Muscle of back (tissue), 11 donors: ENCODE results near the gene PROSER1. TPM values are rescaled to one million over a fixed set of nuclear protein-coding genes. Genes with fewer than 3 reads are reported as not detected.
"Not testable (repeated sequence)": the region's sequence is repeated elsewhere in the genome, so short reads cannot be mapped to it uniquely, and the experiment has no call there.

ENCODE experiments used
- DNase-seq, 3 donors: peaks; one replicate each; pipeline versions ENCODE4 v3.0.0 to v3.0.0-alpha.2; 2013
- polyA plus RNA-seq, 10 donors: library from polyadenylated mRNA; unstranded; fragments of 120-200 nt; gene quantifications; one replicate each; pipeline ENCODE4 v1.2.1, GENCODE V29; 2013; ENCODE audit not compliant: insufficient read length in 10 of 10

Gene PROSER1
- polyA plus RNA-seq, 10 donors: 16.8 to 32.8 (median 25.4) TPM

GRCh38 chr13:39034085-39034484 is 3.8 kb downstream of the PROSER1 start:
- no peak for DNase-seq

- DNase-seq: no peak
Observed at GRCh38 chr13:39032150-39032549, 5.7 kb downstream of the PROSER1 start.

GRCh38 chr13:39025433-39025839 is 12.5 kb downstream of the PROSER1 start:
- DNase-seq: no peak

GRCh38 chr13:39023761-39024160 is 14.1 kb downstream of the PROSER1 start:
- no peak for DNase-seq

- no peak for DNase-seq
Observed at GRCh38 chr13:39023316-39023715, 14.6 kb downstream of the PROSER1 start.

- DNase-seq: no peak
Observed at GRCh38 chr13:39020853-39021462, 16.9 kb downstream of the PROSER1 start.

- DNase-seq: peak in 1 of 3 donors; percentile 34
Observed at GRCh38 chr13:39016787-39017186, 21.1 kb downstream of the PROSER1 start.

- no peak for DNase-seq
Observed at GRCh38 chr13:39016087-39016486, 21.8 kb downstream of the PROSER1 start.

- no peak for DNase-seq
Observed at GRCh38 chr13:39013462-39013861, 24.4 kb downstream of the PROSER1 start.

- DNase-seq: no peak
Observed at GRCh38 chr13:39012608-39013007, 25.3 kb downstream of the PROSER1 start.

- not testable (repeated sequence) for DNase-seq
Observed at GRCh38 chr13:39006371-39007111, 31.3 kb downstream of the PROSER1 start.

GRCh38 chr13:38998739-38999138 is 39.1 kb downstream of the PROSER1 start:
- DNase-seq: no peak

- no peak for DNase-seq
Observed at GRCh38 chr13:38993381-38993780, 44.5 kb downstream of the PROSER1 start.

GRCh38 chr13:38990693-38991092 is 47.2 kb downstream of the PROSER1 start, which contains the start of gene STOML3:
Gene STOML3 (minus strand): TSS chr13:38990831. CDS start chr13:38990721, 110 bp downstream.
- peak in 1 of 3 donors; percentile 9 for DNase-seq

GRCh38 chr13:38981096-38981495 is 56.8 kb downstream of the PROSER1 start:
- no peak for DNase-seq

- DNase-seq: peak in 1 of 3 donors; percentile 5
Observed at GRCh38 chr13:38980750-38981078, 57.2 kb downstream of the PROSER1 start.

GRCh38 chr13:38979891-38980749 is 57.8 kb downstream of the PROSER1 start:
- DNase-seq: peak; percentile 84 to 93 (median 85)

- DNase-seq: no peak
Observed at GRCh38 chr13:38970380-38971051, 67.4 kb downstream of the PROSER1 start.

GRCh38 chr13:38969187-38969586 is 68.7 kb downstream of the PROSER1 start:
- no peak for DNase-seq

GRCh38 chr13:38967446-38967845 is 70.4 kb downstream of the PROSER1 start:
- DNase-seq: no peak

- no peak for DNase-seq
Observed at GRCh38 chr13:38965281-38965680, 72.6 kb downstream of the PROSER1 start.

GRCh38 chr13:38960175-38960574 is 77.7 kb downstream of the PROSER1 start:
- DNase-seq: no peak
